Liver (tissue), 3 donors: ENCODE results near the gene KCNQ1.

Experiments
- EGR1 ChIP-seq, 2 donors: IDR thresholded peaks; 2 replicates each; pipeline ENCODE4 v1.6.1; 2016 to 2018; ENCODE audit warnings: antibody characterized with exemption in 2 of 2, low read depth in 2 of 2
- FOXA2 ChIP-seq: IDR thresholded peaks from 2 replicates; pipeline ENCODE4 v1.6.1; 2016; ENCODE audit warnings: antibody characterized with exemption
- GABPA ChIP-seq, 2 donors: IDR thresholded peaks in 1 of 2; conservative IDR thresholded peaks in 1 of 2; 2 replicates each; pipeline ENCODE4 v1.6.1; 2016; ENCODE audit warnings: antibody characterized with exemption in 2 of 2, mild to moderate bottlenecking in 1 of 2, moderate library complexity in 1 of 2
- JUND ChIP-seq, 2 donors: IDR thresholded peaks; 2 replicates each; pipeline ENCODE4 v1.6.1; 2016; ENCODE audit warnings: antibody characterized with exemption in 2 of 2
- MAX ChIP-seq: IDR thresholded peaks from 2 replicates; pipeline ENCODE4 v1.6.1; 2016; ENCODE audit warnings: antibody characterized with exemption
- RAD21 ChIP-seq, 2 donors: IDR thresholded peaks; 2 replicates each; pipeline ENCODE4 v1.6.1; 2016; ENCODE audit warnings: antibody characterized with exemption in 2 of 2, mild to moderate bottlenecking in 2 of 2
- SP1 ChIP-seq: IDR thresholded peaks from 2 replicates; pipeline ENCODE4 v1.6.1; 2018; ENCODE audit warnings: antibody characterized with exemption, mild to moderate bottlenecking
- TAF1 ChIP-seq: conservative IDR thresholded peaks from 2 replicates; pipeline ENCODE4 v1.6.1; 2016; ENCODE audit warnings: antibody characterized with exemption, mild to moderate bottlenecking
- YY1 ChIP-seq: IDR thresholded peaks from 2 replicates; pipeline ENCODE4 v1.6.1; 2016; ENCODE audit warnings: antibody characterized with exemption, mild to moderate bottlenecking
- TF ChIP-seq, protein P1 (sequence below): fragments of 150-350 bp; IDR thresholded peaks from 2 replicates; pipeline ENCODE4 v1.5.1; 2017; ENCODE audit warnings: improper control_type of control experiment, low read depth, low read length; ENCODE audit not compliant: missing input control
- TF ChIP-seq, protein P2 (sequence below): IDR thresholded peaks from 2 replicates; pipeline ENCODE4 v1.6.1; 2016; ENCODE audit warnings: antibody characterized with exemption, mild to moderate bottlenecking
- TF ChIP-seq, protein P3 (sequence below): IDR thresholded peaks from 2 replicates; pipeline ENCODE4 v1.6.1; 2016; ENCODE audit warnings: antibody characterized with exemption
- TF ChIP-seq, protein P4 (sequence below): IDR thresholded peaks from 2 replicates; pipeline ENCODE4 v1.6.1; 2016; ENCODE audit warnings: antibody characterized with exemption
- donor health status: healthy.
- donor health status: healthy.

GRCh38 chr11:2541881-2542361 is 97.1 kb downstream of the KCNQ1 start:
- no peak for TF ChIP-seq GABPA (IDR thresholded peaks at IDR 0.05 in 1 of 2, conservative IDR thresholded peaks at IDR 0.05 in 1 of 2)
- TF ChIP-seq, protein P1, sequence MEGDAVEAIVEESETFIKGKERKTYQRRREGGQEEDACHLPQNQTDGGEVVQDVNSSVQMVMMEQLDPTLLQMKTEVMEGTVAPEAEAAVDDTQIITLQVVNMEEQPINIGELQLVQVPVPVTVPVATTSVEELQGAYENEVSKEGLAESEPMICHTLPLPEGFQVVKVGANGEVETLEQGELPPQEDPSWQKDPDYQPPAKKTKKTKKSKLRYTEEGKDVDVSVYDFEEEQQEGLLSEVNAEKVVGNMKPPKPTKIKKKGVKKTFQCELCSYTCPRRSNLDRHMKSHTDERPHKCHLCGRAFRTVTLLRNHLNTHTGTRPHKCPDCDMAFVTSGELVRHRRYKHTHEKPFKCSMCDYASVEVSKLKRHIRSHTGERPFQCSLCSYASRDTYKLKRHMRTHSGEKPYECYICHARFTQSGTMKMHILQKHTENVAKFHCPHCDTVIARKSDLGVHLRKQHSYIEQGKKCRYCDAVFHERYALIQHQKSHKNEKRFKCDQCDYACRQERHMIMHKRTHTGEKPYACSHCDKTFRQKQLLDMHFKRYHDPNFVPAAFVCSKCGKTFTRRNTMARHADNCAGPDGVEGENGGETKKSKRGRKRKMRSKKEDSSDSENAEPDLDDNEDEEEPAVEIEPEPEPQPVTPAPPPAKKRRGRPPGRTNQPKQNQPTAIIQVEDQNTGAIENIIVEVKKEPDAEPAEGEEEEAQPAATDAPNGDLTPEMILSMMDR = no peak
- TF ChIP-seq JUND (IDR thresholded peaks at IDR 0.05) = no peak
- TF ChIP-seq MAX = no peak
- TF ChIP-seq TAF1 = no peak
- TF ChIP-seq, protein P2, sequence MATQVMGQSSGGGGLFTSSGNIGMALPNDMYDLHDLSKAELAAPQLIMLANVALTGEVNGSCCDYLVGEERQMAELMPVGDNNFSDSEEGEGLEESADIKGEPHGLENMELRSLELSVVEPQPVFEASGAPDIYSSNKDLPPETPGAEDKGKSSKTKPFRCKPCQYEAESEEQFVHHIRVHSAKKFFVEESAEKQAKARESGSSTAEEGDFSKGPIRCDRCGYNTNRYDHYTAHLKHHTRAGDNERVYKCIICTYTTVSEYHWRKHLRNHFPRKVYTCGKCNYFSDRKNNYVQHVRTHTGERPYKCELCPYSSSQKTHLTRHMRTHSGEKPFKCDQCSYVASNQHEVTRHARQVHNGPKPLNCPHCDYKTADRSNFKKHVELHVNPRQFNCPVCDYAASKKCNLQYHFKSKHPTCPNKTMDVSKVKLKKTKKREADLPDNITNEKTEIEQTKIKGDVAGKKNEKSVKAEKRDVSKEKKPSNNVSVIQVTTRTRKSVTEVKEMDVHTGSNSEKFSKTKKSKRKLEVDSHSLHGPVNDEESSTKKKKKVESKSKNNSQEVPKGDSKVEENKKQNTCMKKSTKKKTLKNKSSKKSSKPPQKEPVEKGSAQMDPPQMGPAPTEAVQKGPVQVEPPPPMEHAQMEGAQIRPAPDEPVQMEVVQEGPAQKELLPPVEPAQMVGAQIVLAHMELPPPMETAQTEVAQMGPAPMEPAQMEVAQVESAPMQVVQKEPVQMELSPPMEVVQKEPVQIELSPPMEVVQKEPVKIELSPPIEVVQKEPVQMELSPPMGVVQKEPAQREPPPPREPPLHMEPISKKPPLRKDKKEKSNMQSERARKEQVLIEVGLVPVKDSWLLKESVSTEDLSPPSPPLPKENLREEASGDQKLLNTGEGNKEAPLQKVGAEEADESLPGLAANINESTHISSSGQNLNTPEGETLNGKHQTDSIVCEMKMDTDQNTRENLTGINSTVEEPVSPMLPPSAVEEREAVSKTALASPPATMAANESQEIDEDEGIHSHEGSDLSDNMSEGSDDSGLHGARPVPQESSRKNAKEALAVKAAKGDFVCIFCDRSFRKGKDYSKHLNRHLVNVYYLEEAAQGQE = no peak
- no peak for TF ChIP-seq RAD21 (IDR thresholded peaks at IDR 0.05)
- no peak for TF ChIP-seq EGR1 (IDR thresholded peaks at IDR 0.05; ENCODE audit: low read depth in 2 of 2)
- TF ChIP-seq, protein P3, sequence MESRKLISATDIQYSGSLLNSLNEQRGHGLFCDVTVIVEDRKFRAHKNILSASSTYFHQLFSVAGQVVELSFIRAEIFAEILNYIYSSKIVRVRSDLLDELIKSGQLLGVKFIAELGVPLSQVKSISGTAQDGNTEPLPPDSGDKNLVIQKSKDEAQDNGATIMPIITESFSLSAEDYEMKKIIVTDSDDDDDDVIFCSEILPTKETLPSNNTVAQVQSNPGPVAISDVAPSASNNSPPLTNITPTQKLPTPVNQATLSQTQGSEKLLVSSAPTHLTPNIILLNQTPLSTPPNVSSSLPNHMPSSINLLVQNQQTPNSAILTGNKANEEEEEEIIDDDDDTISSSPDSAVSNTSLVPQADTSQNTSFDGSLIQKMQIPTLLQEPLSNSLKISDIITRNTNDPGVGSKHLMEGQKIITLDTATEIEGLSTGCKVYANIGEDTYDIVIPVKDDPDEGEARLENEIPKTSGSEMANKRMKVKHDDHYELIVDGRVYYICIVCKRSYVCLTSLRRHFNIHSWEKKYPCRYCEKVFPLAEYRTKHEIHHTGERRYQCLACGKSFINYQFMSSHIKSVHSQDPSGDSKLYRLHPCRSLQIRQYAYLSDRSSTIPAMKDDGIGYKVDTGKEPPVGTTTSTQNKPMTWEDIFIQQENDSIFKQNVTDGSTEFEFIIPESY = no peak
- no peak for TF ChIP-seq SP1
- TF ChIP-seq FOXA2 = no peak
- no peak for TF ChIP-seq YY1
- TF ChIP-seq, protein P4, sequence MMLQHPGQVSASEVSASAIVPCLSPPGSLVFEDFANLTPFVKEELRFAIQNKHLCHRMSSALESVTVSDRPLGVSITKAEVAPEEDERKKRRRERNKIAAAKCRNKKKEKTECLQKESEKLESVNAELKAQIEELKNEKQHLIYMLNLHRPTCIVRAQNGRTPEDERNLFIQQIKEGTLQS = no peak
